Liver (tissue), 3 donors: ENCODE results near the gene SRXN1.

Source experiments
- CTCF ChIP-seq: fragments of 150-350 bp; IDR thresholded peaks from 2 replicates; pipeline ENCODE4 v1.5.1; 2017; ENCODE audit warnings: improper control_type of control experiment, low read depth, low read length; ENCODE audit not compliant: missing input control
- EGR1 ChIP-seq, 2 donors: IDR thresholded peaks; 2 replicates each; pipeline ENCODE4 v1.6.1; 2016 to 2018; ENCODE audit warnings: antibody characterized with exemption in 2 of 2, low read depth in 2 of 2
- GABPA ChIP-seq, 2 donors: IDR thresholded peaks in 1 of 2; conservative IDR thresholded peaks in 1 of 2; 2 replicates each; pipeline ENCODE4 v1.6.1; 2016; ENCODE audit warnings: antibody characterized with exemption in 2 of 2, mild to moderate bottlenecking in 1 of 2, moderate library complexity in 1 of 2
- JUND ChIP-seq, 2 donors: IDR thresholded peaks; 2 replicates each; pipeline ENCODE4 v1.6.1; 2016; ENCODE audit warnings: antibody characterized with exemption in 2 of 2
- RAD21 ChIP-seq, 2 donors: IDR thresholded peaks; 2 replicates each; pipeline ENCODE4 v1.6.1; 2016; ENCODE audit warnings: antibody characterized with exemption in 2 of 2, mild to moderate bottlenecking in 2 of 2
- REST ChIP-seq: IDR thresholded peaks from 2 replicates; pipeline ENCODE4 v1.6.1; 2016; ENCODE audit warnings: antibody characterized with exemption, mild to moderate bottlenecking
- SP1 ChIP-seq: IDR thresholded peaks from 2 replicates; pipeline ENCODE4 v1.6.1; 2018; ENCODE audit warnings: antibody characterized with exemption, mild to moderate bottlenecking
- donor health status: healthy.
- donor health status: healthy.

- no peak for TF ChIP-seq EGR1 (IDR thresholded peaks at IDR 0.05; ENCODE audit: low read depth in 2 of 2)
- no peak for TF ChIP-seq CTCF
- no peak for TF ChIP-seq SP1
- no peak for TF ChIP-seq RAD21 (IDR thresholded peaks at IDR 0.05)
- no peak for TF ChIP-seq GABPA (IDR thresholded peaks at IDR 0.05 in 1 of 2, conservative IDR thresholded peaks at IDR 0.05 in 1 of 2)
- no peak for TF ChIP-seq JUND (IDR thresholded peaks at IDR 0.05)
- no peak for TF ChIP-seq REST
Measured at GRCh38 chr20:600736-601135, 52.3 kb downstream of the SRXN1 start.
